Lower leg skin (tissue), 4 donors: ENCODE measurements around the gene ECT2L. TPM values are rescaled to one million over a fixed set of nuclear protein-coding genes. Genes with fewer than 3 reads are reported as not detected.

Source experiments
- DNase-seq, 2 donors: peaks; one replicate each; pipeline ENCODE4 v3.0.0-alpha.2; 2019; ENCODE audit warnings: low spot score in 2 of 2
- H3K4me3 ChIP-seq: fragments of 200-600 bp; sonication (generic); 2 replicates; pipeline ENCODE4 v1.5.1; 2017; ENCODE audit warnings: mild to moderate bottlenecking, low read depth; ENCODE audit not compliant: poor library complexity, severe bottlenecking
- POLR2A ChIP-seq, 2 donors: fragments of 450-650 bp; IDR thresholded peaks; one replicate each; pipeline ENCODE4 v1.6.1; 2016 to 2017; ENCODE audit warnings: antibody characterized with exemption in 2 of 2, mild to moderate bottlenecking in 1 of 2, moderate library complexity in 1 of 2
- WGBS, 2 donors: methylation state at CpG; one replicate each; pipeline ENCODE4 v1.1.5; 2018; 5-methylcytosine and 5-hydroxymethylcytosine counted together
- intact Hi-C: fragments of 100-400 bp; cut with DNase I; formaldehyde crosslinking; loops from one replicate; pipeline ENCODE4 v1.15.0; 2023; ENCODE audit warnings: low total_unique reads
- total RNA-seq, 4 donors: library from RNA; depleted of rRNA; stranded (reverse); fragments of >200 nt; gene quantifications; one replicate each; pipeline ENCODE4 v1.1.0, GENCODE V29; 2016
- TF ChIP-seq, protein P1 (sequence below), 3 donors: fragments of 450-650 bp; IDR thresholded peaks; one replicate each; pipeline ENCODE4 v1.5.1; 2016; ENCODE audit warnings: antibody characterized with exemption in 3 of 3, mild to moderate bottlenecking in 3 of 3, moderate library complexity in 2 of 3

The ECT2L gene
- total RNA-seq, 4 donors from 2014 or later = 0.08 to 0.26 (median 0.10) TPM; not detected in 1

DNA sequence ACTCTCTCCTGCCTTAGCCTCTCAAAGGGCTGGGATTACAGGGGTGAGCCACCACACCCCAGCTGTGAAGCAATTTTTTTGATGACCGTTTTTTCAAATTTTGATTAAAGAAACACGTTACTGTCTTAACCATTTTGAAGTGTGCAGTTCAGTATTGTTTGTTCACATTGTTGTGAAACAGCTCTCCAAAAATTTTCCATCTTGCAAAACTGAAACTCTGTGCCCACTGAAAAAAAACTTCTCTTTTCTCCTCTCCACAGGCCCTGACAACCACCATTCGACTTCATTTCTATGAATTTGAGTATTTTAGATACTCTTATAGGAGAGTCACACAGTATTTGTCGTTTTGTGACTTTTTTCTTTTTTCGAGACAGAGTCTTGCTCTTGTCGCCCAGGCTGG lies 53.9 kb downstream of the ECT2L start:
- intact Hi-C loops = no loop called here

DNA sequence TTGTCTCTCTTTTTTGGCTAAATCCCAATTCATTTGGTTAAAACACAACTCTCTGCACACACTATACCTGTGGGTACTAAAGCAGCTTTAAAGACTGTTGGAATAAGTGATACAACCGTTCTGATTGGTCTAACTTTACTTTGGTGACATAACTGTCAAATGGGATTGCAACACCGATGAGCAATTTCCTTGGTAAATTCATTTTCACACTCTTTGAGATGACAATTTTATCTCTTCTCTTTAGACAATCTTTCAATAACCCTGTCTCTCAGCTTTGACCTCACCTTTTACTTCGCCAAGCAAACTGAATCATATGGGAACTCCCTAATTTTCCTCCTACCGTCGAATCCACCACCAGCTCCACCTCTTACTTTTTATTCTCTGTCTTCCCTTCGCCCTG lies 60.8 kb downstream of the ECT2L start:
- H3K4me3 ChIP-seq = no peak overlapping the region
- DNase-seq = no peak
- TF ChIP-seq, protein P1, sequence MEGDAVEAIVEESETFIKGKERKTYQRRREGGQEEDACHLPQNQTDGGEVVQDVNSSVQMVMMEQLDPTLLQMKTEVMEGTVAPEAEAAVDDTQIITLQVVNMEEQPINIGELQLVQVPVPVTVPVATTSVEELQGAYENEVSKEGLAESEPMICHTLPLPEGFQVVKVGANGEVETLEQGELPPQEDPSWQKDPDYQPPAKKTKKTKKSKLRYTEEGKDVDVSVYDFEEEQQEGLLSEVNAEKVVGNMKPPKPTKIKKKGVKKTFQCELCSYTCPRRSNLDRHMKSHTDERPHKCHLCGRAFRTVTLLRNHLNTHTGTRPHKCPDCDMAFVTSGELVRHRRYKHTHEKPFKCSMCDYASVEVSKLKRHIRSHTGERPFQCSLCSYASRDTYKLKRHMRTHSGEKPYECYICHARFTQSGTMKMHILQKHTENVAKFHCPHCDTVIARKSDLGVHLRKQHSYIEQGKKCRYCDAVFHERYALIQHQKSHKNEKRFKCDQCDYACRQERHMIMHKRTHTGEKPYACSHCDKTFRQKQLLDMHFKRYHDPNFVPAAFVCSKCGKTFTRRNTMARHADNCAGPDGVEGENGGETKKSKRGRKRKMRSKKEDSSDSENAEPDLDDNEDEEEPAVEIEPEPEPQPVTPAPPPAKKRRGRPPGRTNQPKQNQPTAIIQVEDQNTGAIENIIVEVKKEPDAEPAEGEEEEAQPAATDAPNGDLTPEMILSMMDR (IDR thresholded peaks at IDR 0.05) = no peak
- TF ChIP-seq POLR2A (IDR thresholded peaks at IDR 0.05) = no peak
- intact Hi-C loops = no loop called here
- 48 to 58% methylated on average over 6 of the region's 6 CpGs for WGBS, 2 donors

More for the DNA sequence above, 53.9 kb downstream of the ECT2L start:
- no peak overlapping the region for H3K4me3 ChIP-seq
- WGBS, 2 donors = 87% methylated on average over 6 of the region's 6 CpGs
- TF ChIP-seq, protein P1 (IDR thresholded peaks at IDR 0.05) = no peak
- no peak for TF ChIP-seq POLR2A (IDR thresholded peaks at IDR 0.05)
- no peak for DNase-seq

DNA sequence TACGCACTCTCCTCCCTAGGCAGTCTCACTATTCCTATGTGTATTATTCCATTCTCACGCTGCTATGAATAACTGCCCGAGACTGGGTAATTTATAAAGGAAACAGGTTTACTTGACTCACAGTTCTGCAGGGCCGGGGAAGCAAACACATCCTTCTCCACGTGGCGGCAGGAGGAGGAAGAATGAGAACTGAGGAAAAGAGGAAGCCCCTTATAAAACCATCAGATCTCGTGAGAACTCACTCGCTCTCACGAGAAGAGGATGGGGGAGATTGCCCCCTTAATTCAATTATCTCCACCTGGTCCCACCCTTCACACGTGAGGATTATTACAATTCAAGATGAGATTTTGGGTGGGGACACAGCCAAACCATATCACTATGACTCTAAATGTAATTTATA lies 61.9 kb downstream of the ECT2L start:
- 69 to 71% methylated on average over 10 of the region's 10 CpGs for WGBS, 2 donors
- no peak for TF ChIP-seq POLR2A (IDR thresholded peaks at IDR 0.05)
- TF ChIP-seq, protein P1 (IDR thresholded peaks at IDR 0.05) = no peak
- intact Hi-C loops = no loop called here
- H3K4me3 ChIP-seq = no peak overlapping the region
- no peak for DNase-seq

DNA sequence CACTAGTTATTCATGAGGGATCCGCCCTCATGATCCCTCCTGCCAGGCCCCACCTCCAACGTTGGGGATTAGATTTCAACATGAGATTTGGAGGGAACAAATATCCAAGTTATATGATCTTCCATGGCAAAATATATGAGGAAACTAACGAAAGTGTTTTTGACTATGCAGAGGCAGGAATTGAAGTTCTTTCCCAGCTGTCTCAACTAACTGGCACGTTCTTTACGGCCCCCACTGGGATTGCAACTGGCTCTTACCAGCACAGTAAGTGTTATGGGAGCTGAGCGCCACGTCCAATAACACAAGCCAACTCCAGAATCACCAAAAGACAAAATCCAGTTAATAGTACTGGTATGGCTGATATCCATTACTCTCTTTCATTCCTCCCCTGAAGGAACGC lies 66.6 kb downstream of the ECT2L start:
- WGBS, 2 donors = 68 to 82% methylated on average over 8 of the region's 8 CpGs
- TF ChIP-seq POLR2A (IDR thresholded peaks at IDR 0.05) = no peak
- TF ChIP-seq, protein P1 (IDR thresholded peaks at IDR 0.05) = no peak
- no peak for DNase-seq
- no peak overlapping the region for H3K4me3 ChIP-seq
- intact Hi-C loops = no loop called here

DNA sequence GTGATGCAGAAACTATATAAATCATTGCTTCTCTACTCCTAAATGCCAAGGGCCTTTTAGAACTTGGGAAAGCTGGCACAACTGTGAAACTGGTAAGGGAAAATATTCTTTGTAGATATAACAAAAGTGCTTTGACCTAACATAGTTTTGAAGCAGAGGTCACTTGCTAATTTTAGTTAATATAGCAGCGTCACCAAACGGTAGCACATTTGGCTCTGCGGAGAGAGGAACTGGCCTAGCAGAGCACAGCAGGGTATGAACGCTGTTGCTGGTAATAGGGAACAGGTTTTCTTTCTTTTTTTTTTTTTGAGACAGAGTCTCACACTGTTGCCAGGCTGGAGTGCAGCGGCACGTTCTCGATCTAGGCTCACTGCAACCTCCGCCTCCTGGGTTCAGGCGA lies 67.4 kb downstream of the ECT2L start:
- WGBS, 2 donors = 44 to 45% methylated on average over 9 of the region's 9 CpGs
- no peak for DNase-seq
- intact Hi-C loops = no loop called here

More for the DNA sequence above, 67.4 kb downstream of the ECT2L start:
- TF ChIP-seq POLR2A (IDR thresholded peaks at IDR 0.05) = no peak
- TF ChIP-seq, protein P1 (IDR thresholded peaks at IDR 0.05) = no peak
- H3K4me3 ChIP-seq = no peak overlapping the region
